H9 (cell line): Measurements from ENCODE around the gene PRKCG. TPM values are rescaled to one million over a fixed set of nuclear protein-coding genes. Genes with fewer than 3 reads are reported as not detected.
A peak's percentile ranks its signal among the peaks of the same experiment; 100 is the strongest.
"Not testable (repeated sequence)": the region's sequence is repeated elsewhere in the genome, so short reads cannot be mapped to it uniquely, and the experiment has no call there.

Experiments used
- DNase-seq: peaks from one replicate; pipeline ENCODE4 v3.0.0-alpha.2; 2017
- H2AFZ ChIP-seq: one replicate; pipeline ENCODE4 v1.6.1; 2013; ENCODE audit warnings: mild to moderate bottlenecking, low read length, control low read depth, moderate library complexity
- H2AK5ac ChIP-seq: 2 replicates; pipeline ENCODE4 v1.6.1; 2013; ENCODE audit warnings: low read length, control low read depth, mixed read lengths; ENCODE audit not compliant: insufficient read length
- H2BK120ac ChIP-seq: one replicate; pipeline ENCODE4 v1.6.1; 2013; ENCODE audit warnings: low read depth, mild to moderate bottlenecking, low read length, control low read depth, inconsistent platforms; ENCODE audit not compliant: poor library complexity, severe bottlenecking
- H2BK12ac ChIP-seq: 2 replicates; pipeline ENCODE4 v1.6.1; 2013; ENCODE audit warnings: low read length, control low read depth, mixed read lengths, low read depth; ENCODE audit not compliant: insufficient read length
- H2BK15ac ChIP-seq: 2 replicates; pipeline ENCODE4 v1.6.1; 2013; ENCODE audit warnings: low read depth, low read length, control low read depth
- H2BK20ac ChIP-seq: one replicate; pipeline ENCODE4 v1.6.1; 2013; ENCODE audit warnings: low read depth, mild to moderate bottlenecking, low read length, control low read depth, inconsistent platforms; ENCODE audit not compliant: poor library complexity, severe bottlenecking
- H2BK5ac ChIP-seq: 2 replicates; pipeline ENCODE4 v1.6.1; 2013; ENCODE audit warnings: low read length, control low read depth, mixed read lengths; ENCODE audit not compliant: insufficient read length
- H3K14ac ChIP-seq: 2 replicates; pipeline ENCODE4 v1.6.1; 2013; ENCODE audit warnings: low read length, control low read depth; ENCODE audit not compliant: insufficient read depth
- H3K18ac ChIP-seq: 2 replicates; pipeline ENCODE4 v1.6.1; 2013; ENCODE audit warnings: low read depth, mild to moderate bottlenecking, mixed read lengths, low read length, control low read depth; ENCODE audit not compliant: insufficient read length
- H3K23ac ChIP-seq: 2 replicates; pipeline ENCODE4 v1.6.1; 2013; ENCODE audit warnings: low read length, control low read depth, mixed read lengths, low read depth; ENCODE audit not compliant: insufficient read length
- H3K23me2 ChIP-seq: 2 replicates; pipeline ENCODE4 v1.6.1; 2013; ENCODE audit warnings: low read depth, mild to moderate bottlenecking, mixed read lengths, low read length, control low read depth; ENCODE audit not compliant: insufficient read length, poor library complexity, severe bottlenecking
- H3K27ac ChIP-seq: 2 replicates; pipeline ENCODE4 v1.5.1; 2013; ENCODE audit warnings: low read length, control low read depth, mixed read lengths, low read depth; ENCODE audit not compliant: insufficient read length
- H3K27me3 ChIP-seq: 2 replicates; pipeline ENCODE4 v1.6.1; 2013; ENCODE audit warnings: low read length, control low read depth, inconsistent platforms; ENCODE audit not compliant: insufficient read depth
- H3K4ac ChIP-seq: 2 replicates; pipeline ENCODE4 v1.6.1; 2013; ENCODE audit warnings: low read depth, mild to moderate bottlenecking, control low read depth, inconsistent platforms, low read length, moderate library complexity
- H3K4me1 ChIP-seq: 2 replicates; pipeline ENCODE4 v1.6.1; 2013; ENCODE audit warnings: low read length, control low read depth, inconsistent platforms; ENCODE audit not compliant: insufficient read depth
- H3K4me2 ChIP-seq: 2 replicates; pipeline ENCODE4 v1.6.1; 2013; ENCODE audit warnings: low read length, control low read depth, mixed read lengths; ENCODE audit not compliant: insufficient read length, insufficient read depth
- H3K56ac ChIP-seq: 2 replicates; pipeline ENCODE4 v1.6.1; 2013; ENCODE audit warnings: low read depth, mild to moderate bottlenecking, mixed read lengths, low read length, control low read depth; ENCODE audit not compliant: insufficient read length
- H3K79me1 ChIP-seq: 2 replicates; pipeline ENCODE4 v1.6.1; 2013; ENCODE audit warnings: low read depth, mild to moderate bottlenecking, moderate library complexity, low read length, control low read depth, inconsistent platforms; ENCODE audit not compliant: insufficient read depth, poor library complexity, severe bottlenecking
- H3K79me2 ChIP-seq: 2 replicates; pipeline ENCODE4 v1.6.1; 2013; ENCODE audit warnings: low read length, control low read depth, inconsistent platforms; ENCODE audit not compliant: insufficient read depth
- H3K9ac ChIP-seq: 2 replicates; pipeline ENCODE4 v1.6.1; 2013; ENCODE audit warnings: low read length, control low read depth, mixed read lengths; ENCODE audit not compliant: insufficient read length; ENCODE audit errors: extremely low read depth
- H3K9me3 ChIP-seq: one replicate; pipeline ENCODE4 v1.6.1; 2013; ENCODE audit warnings: low read depth, low read length, inconsistent platforms; ENCODE audit not compliant: control insufficient read depth
- H3T11ph ChIP-seq: one replicate; pipeline ENCODE4 v1.6.1; 2013; ENCODE audit warnings: mild to moderate bottlenecking, low read length, control low read depth, inconsistent platforms
- H4K20me1 ChIP-seq: one replicate; pipeline ENCODE4 v1.6.1; 2013; ENCODE audit not compliant: control insufficient read depth, insufficient read length, insufficient read depth
- H4K5ac ChIP-seq: 2 replicates; pipeline ENCODE4 v1.6.1; 2013; ENCODE audit warnings: low read depth, mild to moderate bottlenecking, mixed read lengths, low read length, control low read depth; ENCODE audit not compliant: insufficient read length
- H4K8ac ChIP-seq: replicated peaks from 2 replicates; pipeline ENCODE4 v1.6.1; 2013; ENCODE audit warnings: low read length, control low read depth, mixed read lengths, low read depth; ENCODE audit not compliant: insufficient read length
- H4K91ac ChIP-seq: 2 replicates; pipeline ENCODE4 v1.6.1; 2013; ENCODE audit warnings: low read depth, mild to moderate bottlenecking, moderate library complexity, mixed read lengths, low read length, control low read depth; ENCODE audit not compliant: insufficient read length
- H3K27ac Mint-ChIP-seq, 3 experiments: 2 replicates in 2 of 3; 3 replicates in 1 of 3; pipeline ENCODE4 v1.8.0; 2020 to 2021; ENCODE audit warnings: mixed read lengths in 3 of 3, mild to moderate bottlenecking in 1 of 3, moderate library complexity in 1 of 3
- H3K27me3 Mint-ChIP-seq: 2 replicates; pipeline ENCODE4 v1.8.0; 2021; ENCODE audit warnings: low read depth, mild to moderate bottlenecking, moderate library complexity, mixed read lengths
- H3K36me3 Mint-ChIP-seq, 3 experiments: 2 replicates in 2 of 3; 3 replicates in 1 of 3; pipeline ENCODE4 v1.8.0; 2020 to 2021; ENCODE audit warnings: low read depth in 3 of 3, mixed read lengths in 3 of 3; ENCODE audit not compliant: insufficient read depth in 1 of 3
- H3K4me1 Mint-ChIP-seq, 2 experiments: 2 replicates each; pipeline ENCODE4 v1.8.0; 2020; ENCODE audit warnings: mixed read lengths in 2 of 2
- H3K4me3 Mint-ChIP-seq, 2 experiments: 2 replicates in 1 of 2; 3 replicates in 1 of 2; pipeline ENCODE4 v1.8.0; 2020 to 2021; ENCODE audit warnings: mild to moderate bottlenecking in 2 of 2, mixed read lengths in 2 of 2, moderate library complexity in 1 of 2
- H3K9me3 Mint-ChIP-seq, 2 experiments: 2 replicates in 1 of 2; 3 replicates in 1 of 2; pipeline ENCODE4 v1.8.0; 2020; ENCODE audit warnings: mild to moderate bottlenecking in 2 of 2, mixed read lengths in 2 of 2, moderate library complexity in 1 of 2
- WGBS: extraction: QIAGEN DNeasy Blood & Tissue Kit; methylation state at CpG from one replicate; pipeline ENCODE4 v1.1.7; 2013; ENCODE audit warnings: missing lambda C conversion rate, low lambda C conversion rate, mixed read lengths; ENCODE audit not compliant: insufficient read length; ENCODE audit errors: extremely low coverage; 5-methylcytosine and 5-hydroxymethylcytosine counted together
- total RNA-seq: library from RNA; stranded (reverse); gene quantifications from 2 replicates; pipeline ENCODE4 v1.2.1, GENCODE V29; 2021

PRKCG gene
- total RNA-seq, 1 experiment from 2014 or later: 8.8 TPM

GRCh38 chr19:53838446-53838845, 43.6 kb upstream of the PRKCG start:
- peak overlapping the region; percentile 70 to 97 (median 91) for H3K27ac Mint-ChIP-seq

GRCh38 chr19:53840241-53840640, 41.8 kb upstream of the PRKCG start:
- not testable (repeated sequence) for H3K27me3 Mint-ChIP-seq, H2BK5ac ChIP-seq, H3K14ac ChIP-seq, H2BK120ac ChIP-seq, DNase-seq, H3K23ac ChIP-seq, H4K91ac ChIP-seq, H3T11ph ChIP-seq, H2BK20ac ChIP-seq, H2AK5ac ChIP-seq, H2AFZ ChIP-seq, H3K9me3 ChIP-seq, H3K4me3 Mint-ChIP-seq, H3K79me2 ChIP-seq, H3K79me1 ChIP-seq, H3K4me1 ChIP-seq, H3K27ac ChIP-seq, H3K56ac ChIP-seq, H3K18ac ChIP-seq, H3K9ac ChIP-seq, H3K27ac Mint-ChIP-seq, H2BK15ac ChIP-seq, H3K9me3 Mint-ChIP-seq, H4K20me1 ChIP-seq, H3K4ac ChIP-seq, H4K5ac ChIP-seq, H2BK12ac ChIP-seq, H3K4me2 ChIP-seq, H3K27me3 ChIP-seq, H3K23me2 ChIP-seq, H4K8ac ChIP-seq
- no CpG with 5 or more reads among the region's 12 CpGs for WGBS
- Mint-ChIP-seq H3K36me3 (peaks cover 0 to 13% (median 0%) of the 10 kb centered on the region in 3 experiments; a peak in 2 of 7 replicates), H3K4me1 (peaks cover 39% of the 10 kb centered on the region in 2 experiments)

More at GRCh38 chr19:53838446-53838845, 43.6 kb upstream of the PRKCG start:
- DNase-seq, H2AFZ ChIP-seq, H3K56ac ChIP-seq, H3K9ac ChIP-seq, H3K79me2 ChIP-seq, H2BK15ac ChIP-seq, H3K4me3 Mint-ChIP-seq, H2BK5ac ChIP-seq, H3K27me3 ChIP-seq, H3K4ac ChIP-seq, H3K4me2 ChIP-seq, H4K20me1 ChIP-seq, H2BK12ac ChIP-seq, H3K9me3 ChIP-seq, H2AK5ac ChIP-seq, H4K5ac ChIP-seq, H3K9me3 Mint-ChIP-seq, H3K23me2 ChIP-seq, H4K91ac ChIP-seq, H3K23ac ChIP-seq, H3K4me1 ChIP-seq, H3K14ac ChIP-seq, H3K79me1 ChIP-seq, H4K8ac ChIP-seq, H2BK20ac ChIP-seq, H3K27me3 Mint-ChIP-seq: not testable (repeated sequence)
- H3K18ac ChIP-seq: peak overlapping the region; percentile 16
- peaks cover 0 to 31% (median 6%) of the 10 kb centered on the region in 3 experiments; a peak in 3 of 7 replicates for H3K36me3 Mint-ChIP-seq
- WGBS: no CpG with 5 or more reads among the region's 5 CpGs
- H3K27ac ChIP-seq: peak overlapping the region; percentile 28
- peak overlapping the region; percentile 24 for H3T11ph ChIP-seq
- peaks cover 56 to 57% of the 10 kb centered on the region in 2 experiments for H3K4me1 Mint-ChIP-seq
- peak overlapping the region; percentile 44 for H2BK120ac ChIP-seq
